WTC11 (cell line): ENCODE results near the gene TFAP2B. TPM values are rescaled to one million over a fixed set of nuclear protein-coding genes. Genes with fewer than 3 reads are reported as not detected.

Experiments
- total RNA-seq: library from RNA; stranded (reverse); gene quantifications from 3 replicates; pipeline ENCODE4 v1.2.3, GENCODE V29; 2021

The TFAP2B gene
- total RNA-seq, 1 experiment from 2014 or later = not detected

Other genes with a start within 250 kb of the TFAP2B start
- gene TFAP2D, start 105.3 kb upstream of the TFAP2B start, total RNA-seq = not detected in 3 replicates